ENCODE data around the gene SLC35D3. TPM values are rescaled to one million over a fixed set of nuclear protein-coding genes. Genes with fewer than 3 reads are reported as not detected.

Gene SLC35D3
- total and polyA plus RNA-seq, 10 of the 15 experiments (the other 5 are each of a cell fraction or from before 2014, with no cell fraction given), result not detected

DNA sequence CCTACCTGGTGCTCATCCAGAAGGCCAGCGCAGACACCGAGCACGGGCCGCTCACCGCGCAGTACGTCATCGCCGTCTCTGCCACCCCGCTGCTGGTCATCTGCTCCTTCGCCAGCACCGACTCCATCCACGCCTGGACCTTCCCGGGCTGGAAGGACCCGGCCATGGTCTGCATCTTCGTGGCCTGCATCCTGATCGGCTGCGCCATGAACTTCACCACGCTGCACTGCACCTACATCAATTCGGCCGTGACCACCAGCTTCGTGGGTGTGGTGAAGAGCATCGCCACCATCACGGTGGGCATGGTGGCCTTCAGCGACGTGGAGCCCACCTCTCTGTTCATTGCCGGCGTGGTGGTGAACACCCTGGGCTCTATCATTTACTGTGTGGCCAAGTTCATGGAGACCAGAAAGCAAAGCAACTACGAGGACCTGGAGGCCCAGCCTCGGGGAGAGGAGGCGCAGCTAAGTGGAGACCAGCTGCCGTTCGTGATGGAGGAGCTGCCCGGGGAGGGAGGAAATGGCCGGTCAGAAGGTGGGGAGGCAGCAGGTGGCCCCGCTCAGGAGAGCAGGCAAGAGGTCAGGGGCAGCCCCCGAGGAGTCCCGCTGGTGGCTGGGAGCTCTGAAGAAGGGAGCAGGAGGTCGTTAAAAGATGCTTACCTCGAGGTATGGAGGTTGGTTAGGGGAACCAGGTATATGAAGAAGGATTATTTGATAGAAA lies 2.0 kb downstream of the SLC35D3 start:
- ChIA-PET SMC1A (ENCODE audit: uncharacterized antibody, unreplicated experiment) (no interaction called here), CTCF (interaction anchor here (0.5 to 2.8 kb wide), 3 partner anchors 10 to 1718 kb away, joined by 3 to 12 read pairs (median 4); no protein-coding TSS in a partner anchor), RAD21 (ENCODE audit: unreplicated experiment) (interaction anchor here (0.6 to 1.2 kb wide), 2 partner anchors 130 to 1474 kb away, joined by 3 to 4 read pairs; no protein-coding TSS in a partner anchor), POLR2A (no interaction called here)
- Histone ChIP-seq H4K20me1 (ENCODE audit: control insufficient read depth, insufficient read depth) (no peaks in the 10 kb centered on the region), H2AFZ (ENCODE audit: control insufficient read depth, low read depth, low read length) (no peak overlapping the region), H3K36me3 (ENCODE audit: control insufficient read depth in 2 of 2, insufficient read depth in 2 of 2, low read length in 1 of 2) (no peaks in the 10 kb centered on the region), H3K79me2 (ENCODE audit: control insufficient read depth, insufficient read depth, low read length) (no peaks in the 10 kb centered on the region), H3K4me1 (ENCODE audit: control insufficient read depth, insufficient read depth, low read length) (peaks cover 19% of the 10 kb centered on the region), H3K4me3 (no peak overlapping the region), H3K9me3 (replicated peaks; ENCODE audit: control insufficient read depth, insufficient read depth, low read length) (no peaks in the 10 kb centered on the region), H3K27ac (ENCODE audit: control insufficient read depth, insufficient read depth) (no peak overlapping the region), H3K4me2 (ENCODE audit: control insufficient read depth, insufficient read depth) (no peak overlapping the region), H3K9ac (ENCODE audit: control insufficient read depth, insufficient read depth, low read length) (no peak overlapping the region), H3K27me3 (replicated peaks in 1 of 2; ENCODE audit: control insufficient read depth in 2 of 2, insufficient read depth in 2 of 2, low read length in 1 of 2) (peaks cover 16 to 28% of the 10 kb centered on the region in 2 experiments)
- DNase-seq (ENCODE audit: low read depth, low spot score), result no peak
- BruUV-seq (replicated peaks), result no TSS peak
- no peak for FAIRE-seq
- no peak for ATAC-seq
- in situ Hi-C loops (cut with MboI) (no loop called here), intact Hi-C loops (cut with micrococcal nuclease; ENCODE audit: unreplicated experiment) (loop anchor here (5.0 to 10.0 kb wide), 2 partner anchors 82 to 339 kb away; no protein-coding TSS in a partner anchor)
- WGBS (ENCODE audit: insufficient coverage, insufficient replicate concordance, low lambda C conversion rate, missing lambda C conversion rate), result 77% methylated on average over 37 of the region's 40 CpGs
- TF ChIP-seq RAD51 (IDR thresholded peaks at IDR 0.05) (no peak), BMI1 (IDR thresholded peaks at IDR 0.05; ENCODE audit: borderline replicate concordance) (no peak), TBL1XR1 (IDR thresholded peaks at IDR 0.05; ENCODE audit: low read depth, low read length) (no peak)

DNA sequence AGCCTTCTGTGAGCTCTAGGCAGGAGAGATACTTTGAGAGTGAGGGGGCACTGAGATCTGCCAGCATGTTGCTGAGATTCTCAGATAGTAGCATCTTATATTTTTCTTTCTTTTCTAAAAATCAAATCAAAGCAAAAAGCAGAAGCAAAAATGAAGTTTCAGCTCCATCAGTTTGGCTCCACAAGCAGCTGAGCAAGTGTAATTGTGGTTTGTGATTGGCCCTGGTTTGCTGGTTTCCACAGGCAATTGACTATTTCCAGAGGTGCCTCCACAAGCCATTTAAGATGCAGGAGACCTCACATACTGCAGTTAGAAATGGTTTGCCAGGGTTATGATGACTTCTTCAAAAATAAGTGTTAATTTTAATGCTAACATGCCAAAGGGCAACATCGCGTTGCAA lies 4.3 kb downstream of the SLC35D3 start:
- in situ Hi-C loops (cut with MboI) (no loop called here), intact Hi-C loops (cut with micrococcal nuclease; ENCODE audit: unreplicated experiment) (loop anchor here (10.0 kb wide), 1 partner anchor 342 kb away; no protein-coding TSS in a partner anchor)
- Histone ChIP-seq H3K27me3 (replicated peaks in 1 of 2; ENCODE audit: control insufficient read depth in 2 of 2, insufficient read depth in 2 of 2, low read length in 1 of 2) (peaks cover 13 to 19% of the 10 kb centered on the region in 2 experiments), H3K9me3 (replicated peaks; ENCODE audit: control insufficient read depth, insufficient read depth, low read length) (no peaks in the 10 kb centered on the region), H3K79me2 (ENCODE audit: control insufficient read depth, insufficient read depth, low read length) (no peaks in the 10 kb centered on the region), H3K36me3 (ENCODE audit: control insufficient read depth in 2 of 2, insufficient read depth in 2 of 2, low read length in 1 of 2) (no peaks in the 10 kb centered on the region), H4K20me1 (ENCODE audit: control insufficient read depth, insufficient read depth) (no peaks in the 10 kb centered on the region), H3K4me3 (no peak overlapping the region), H3K4me1 (ENCODE audit: control insufficient read depth, insufficient read depth, low read length) (peaks cover 5% of the 10 kb centered on the region; the same call in 1 of the 2 replicates), H2AFZ (ENCODE audit: control insufficient read depth, low read depth, low read length) (no peak overlapping the region), H3K27ac (ENCODE audit: control insufficient read depth, insufficient read depth) (no peak overlapping the region), H3K4me2 (ENCODE audit: control insufficient read depth, insufficient read depth) (no peak overlapping the region), H3K9ac (ENCODE audit: control insufficient read depth, insufficient read depth, low read length) (no peak overlapping the region)
- SMC1A ChIA-PET (ENCODE audit: uncharacterized antibody, unreplicated experiment), result interaction anchor here (0.6 to 1.8 kb wide), 5 partner anchors 9 to 360 kb away, joined by 3 to 7 read pairs (median 3); no protein-coding TSS in a partner anchor
- BruUV-seq (replicated peaks), result no TSS peak
- no peak for FAIRE-seq
- DNase-seq (ENCODE audit: low read depth, low spot score), result no peak
- no peak for TF ChIP-seq JUND (IDR thresholded peaks at IDR 0.05; ENCODE audit: low read depth, low read length)
- TF ChIP-seq SPI1 (IDR thresholded peaks at IDR 0.05; ENCODE audit: borderline replicate concordance, insufficient read depth, low read depth, low read length), result no peak
- TF ChIP-seq, protein P1, sequence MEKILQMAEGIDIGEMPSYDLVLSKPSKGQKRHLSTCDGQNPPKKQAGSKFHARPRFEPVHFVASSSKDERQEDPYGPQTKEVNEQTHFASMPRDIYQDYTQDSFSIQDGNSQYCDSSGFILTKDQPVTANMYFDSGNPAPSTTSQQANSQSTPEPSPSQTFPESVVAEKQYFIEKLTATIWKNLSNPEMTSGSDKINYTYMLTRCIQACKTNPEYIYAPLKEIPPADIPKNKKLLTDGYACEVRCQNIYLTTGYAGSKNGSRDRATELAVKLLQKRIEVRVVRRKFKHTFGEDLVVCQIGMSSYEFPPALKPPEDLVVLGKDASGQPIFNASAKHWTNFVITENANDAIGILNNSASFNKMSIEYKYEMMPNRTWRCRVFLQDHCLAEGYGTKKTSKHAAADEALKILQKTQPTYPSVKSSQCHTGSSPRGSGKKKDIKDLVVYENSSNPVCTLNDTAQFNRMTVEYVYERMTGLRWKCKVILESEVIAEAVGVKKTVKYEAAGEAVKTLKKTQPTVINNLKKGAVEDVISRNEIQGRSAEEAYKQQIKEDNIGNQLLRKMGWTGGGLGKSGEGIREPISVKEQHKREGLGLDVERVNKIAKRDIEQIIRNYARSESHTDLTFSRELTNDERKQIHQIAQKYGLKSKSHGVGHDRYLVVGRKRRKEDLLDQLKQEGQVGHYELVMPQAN (conservative IDR thresholded peaks at IDR 0.05), result no peak
- TF ChIP-seq, protein P2, sequence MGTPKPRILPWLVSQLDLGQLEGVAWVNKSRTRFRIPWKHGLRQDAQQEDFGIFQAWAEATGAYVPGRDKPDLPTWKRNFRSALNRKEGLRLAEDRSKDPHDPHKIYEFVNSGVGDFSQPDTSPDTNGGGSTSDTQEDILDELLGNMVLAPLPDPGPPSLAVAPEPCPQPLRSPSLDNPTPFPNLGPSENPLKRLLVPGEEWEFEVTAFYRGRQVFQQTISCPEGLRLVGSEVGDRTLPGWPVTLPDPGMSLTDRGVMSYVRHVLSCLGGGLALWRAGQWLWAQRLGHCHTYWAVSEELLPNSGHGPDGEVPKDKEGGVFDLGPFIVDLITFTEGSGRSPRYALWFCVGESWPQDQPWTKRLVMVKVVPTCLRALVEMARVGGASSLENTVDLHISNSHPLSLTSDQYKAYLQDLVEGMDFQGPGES (IDR thresholded peaks at IDR 0.05), result no peak
- no peak for TF ChIP-seq GATAD2B (conservative IDR thresholded peaks at IDR 0.05; ENCODE audit: low read depth)
- TF ChIP-seq KDM1A (IDR thresholded peaks at IDR 0.05; ENCODE audit: borderline replicate concordance), result no peak
- 92% methylated on average over 2 of the region's 2 CpGs for WGBS (ENCODE audit: insufficient coverage, insufficient replicate concordance, low lambda C conversion rate, missing lambda C conversion rate)
- RAD21 ChIA-PET (ENCODE audit: unreplicated experiment), result interaction anchor here (0.6 to 1.3 kb wide), 3 partner anchors 81 to 282 kb away, joined by 3 to 5 read pairs (median 4); no protein-coding TSS in a partner anchor
- CTCF ChIA-PET, result interaction anchor here (1.0 to 2.8 kb wide), 5 partner anchors 19 to 281 kb away, joined by 3 to 12 read pairs (median 4); no protein-coding TSS in a partner anchor
- no peak for ATAC-seq
- POLR2A ChIA-PET, result no interaction called here

Data from GM12878 (cell line).